IMR-90 (cell line): ENCODE data around the gene FNIP2. TPM values are rescaled to one million over a fixed set of nuclear protein-coding genes. Genes with fewer than 3 reads are reported as not detected.

Experiments used
- ATAC-seq: fragments of 200-7000 bp; cut with Tn5 transposase; 2 replicates; pipeline ENCODE4 v1.9.1; 2020; ENCODE audit warnings: low read depth, mild to moderate bottlenecking, moderate library complexity
- BruUV-seq: library from RNA; stranded (reverse); fragments of 400-500 nt; replicated peaks from 2 replicates; lab custom pipeline; 2021; lab: Mats Ljungman, UMichigan
- CTCF ChIA-PET: fragments of 300-600 bp; formaldehyde crosslinking; extraction: SDS; loops from one replicate; lab custom pipeline; 2021; ENCODE audit warnings: antibody characterized with exemption; lab: Yijun Ruan, JAX
- POLR2A ChIA-PET: fragments of 300-600 bp; sonication (Branson Sonifier 250); formaldehyde crosslinking; loops from one replicate; lab custom pipeline; 2022; ENCODE audit warnings: antibody characterized with exemption; ENCODE audit not compliant: unreplicated experiment; lab: Charles Lee
- DNase-seq: peaks from one replicate; pipeline ENCODE4 v3.0.0; 2013
- H2AFZ ChIP-seq: replicated peaks from 2 replicates; pipeline ENCODE3; 2013; ENCODE audit warnings: low read length, mild to moderate bottlenecking; ENCODE audit not compliant: poor library complexity
- H2AK5ac ChIP-seq: 2 replicates; pipeline ENCODE4 v1.6.1; 2013; ENCODE audit warnings: low read depth, low read length, inconsistent platforms
- H2AK9ac ChIP-seq: replicated peaks from 2 replicates; pipeline ENCODE3; 2013; ENCODE audit warnings: mild to moderate bottlenecking, low read depth, low read length, moderate library complexity; ENCODE audit not compliant: poor library complexity
- H2BK120ac ChIP-seq: 2 replicates; pipeline ENCODE4 v1.6.1; 2013; ENCODE audit warnings: low read depth, low read length, inconsistent platforms
- H2BK15ac ChIP-seq: 3 replicates; pipeline ENCODE4 v1.6.1; 2013; ENCODE audit warnings: low read depth, low read length, inconsistent platforms
- H2BK20ac ChIP-seq: 2 replicates; pipeline ENCODE4 v1.6.1; 2013; ENCODE audit warnings: low read depth, mild to moderate bottlenecking, inconsistent platforms, low read length, moderate library complexity
- H2BK5ac ChIP-seq: 2 replicates; pipeline ENCODE4 v1.6.1; 2013; ENCODE audit warnings: mild to moderate bottlenecking, low read depth, low read length, inconsistent platforms; ENCODE audit not compliant: poor library complexity, severe bottlenecking
- H3K14ac ChIP-seq: replicated peaks from 2 replicates; pipeline ENCODE4 v1.6.1; 2013; ENCODE audit warnings: low read depth, low read length, inconsistent platforms
- H3K18ac ChIP-seq: 2 replicates; pipeline ENCODE4 v1.6.1; 2013; ENCODE audit warnings: low read depth, low read length, control low read depth
- H3K23ac ChIP-seq: 2 replicates; pipeline ENCODE4 v1.6.1; 2013; ENCODE audit warnings: low read depth, low read length, inconsistent platforms
- H3K27ac ChIP-seq: 2 replicates; pipeline ENCODE4 v1.5.1; 2013; ENCODE audit warnings: mild to moderate bottlenecking, control low read depth, low read length; ENCODE audit not compliant: insufficient read depth
- H3K27me3 ChIP-seq: 2 replicates; pipeline ENCODE4 v1.6.1; 2013; ENCODE audit warnings: low read length; ENCODE audit not compliant: control insufficient read depth, insufficient read depth
- H3K36me3 ChIP-seq: 2 replicates; pipeline ENCODE4 v1.6.1; 2013; ENCODE audit warnings: low read length, mixed read lengths; ENCODE audit not compliant: control insufficient read depth, insufficient read depth
- H3K4ac ChIP-seq: 2 replicates; pipeline ENCODE4 v1.6.1; 2013; ENCODE audit warnings: low read depth, low read length, inconsistent platforms
- H3K4me1 ChIP-seq: 2 replicates; pipeline ENCODE4 v1.6.1; 2013; ENCODE audit warnings: low read length, mixed read lengths; ENCODE audit not compliant: control insufficient read depth, insufficient read depth
- H3K4me2 ChIP-seq: 2 replicates; pipeline ENCODE4 v1.6.1; 2013; ENCODE audit warnings: low read depth, mild to moderate bottlenecking, control low read depth, low read length, moderate library complexity
- H3K4me3 ChIP-seq: 2 replicates; pipeline ENCODE4 v1.5.1; 2013; ENCODE audit warnings: low read depth, mild to moderate bottlenecking, control low read depth, low read length, moderate library complexity; ENCODE audit not compliant: insufficient read depth
- H3K56ac ChIP-seq: 2 replicates; pipeline ENCODE4 v1.6.1; 2013; ENCODE audit warnings: low read length, inconsistent platforms; ENCODE audit not compliant: insufficient read depth; ENCODE audit errors: extremely low read depth
- H3K79me1 ChIP-seq, 2 experiments: 2 replicates each; pipeline ENCODE4 v1.6.1; 2013; ENCODE audit warnings: low read length in 2 of 2, inconsistent platforms in 1 of 2, low read depth in 1 of 2
- H3K9ac ChIP-seq: 2 replicates; pipeline ENCODE4 v1.6.1; 2013; ENCODE audit warnings: low read depth, low read length, control low read depth
- H3K9me1 ChIP-seq: 2 replicates; pipeline ENCODE4 v1.6.1; 2013; ENCODE audit warnings: low read length, inconsistent platforms; ENCODE audit not compliant: insufficient read depth
- H3K9me3 ChIP-seq: 2 replicates; pipeline ENCODE4 v1.6.1; 2013; ENCODE audit warnings: low read length; ENCODE audit not compliant: control insufficient read depth, insufficient read depth
- H4K20me1 ChIP-seq: 2 replicates; pipeline ENCODE4 v1.6.1; 2013; ENCODE audit warnings: low read length, inconsistent platforms; ENCODE audit not compliant: insufficient read depth
- H4K5ac ChIP-seq: 2 replicates; pipeline ENCODE4 v1.6.1; 2013; ENCODE audit warnings: mild to moderate bottlenecking, low read depth, low read length, control low read depth
- H4K8ac ChIP-seq, 2 experiments: 2 replicates each; pipeline ENCODE4 v1.6.1; 2013; ENCODE audit warnings: low read depth in 2 of 2, low read length in 2 of 2, control low read depth in 1 of 2, inconsistent platforms in 1 of 2
- H4K91ac ChIP-seq: 2 replicates; pipeline ENCODE4 v1.6.1; 2013; ENCODE audit warnings: low read depth, low read length, inconsistent platforms; ENCODE audit not compliant: insufficient read depth
- BHLHE40 ChIP-seq: fragments of 150-350 bp; IDR thresholded peaks from 2 replicates; pipeline ENCODE4 v1.6.1; 2016; ENCODE audit warnings: mild to moderate bottlenecking, low read depth, low read length
- CEBPB ChIP-seq: IDR thresholded peaks from 2 replicates; pipeline ENCODE4 v1.6.1; 2012; ENCODE audit warnings: low read depth, low read length, improper control_type of control experiment
- CHD1 ChIP-seq: IDR thresholded peaks from 2 replicates; pipeline ENCODE4 v1.6.1; 2012; ENCODE audit warnings: low read depth, low read length, improper control_type of control experiment
- ELK1 ChIP-seq: fragments of 150-350 bp; IDR thresholded peaks from 2 replicates; pipeline ENCODE4 v1.6.1; 2016; ENCODE audit warnings: low read depth, mild to moderate bottlenecking, low read length, moderate library complexity, borderline replicate concordance
- FOS ChIP-seq: fragments of 150-350 bp; IDR thresholded peaks from 2 replicates; pipeline ENCODE4 v1.6.1; 2016; ENCODE audit warnings: low read depth, low read length
- MAFK ChIP-seq: IDR thresholded peaks from 2 replicates; pipeline ENCODE4 v1.6.1; 2012; ENCODE audit warnings: low read depth, low read length, improper control_type of control experiment
- MAZ ChIP-seq: IDR thresholded peaks from 2 replicates; pipeline ENCODE4 v1.6.1; 2012; ENCODE audit warnings: low read depth, mild to moderate bottlenecking, low read length, improper control_type of control experiment, moderate library complexity, borderline replicate concordance
- MXI1 ChIP-seq: IDR thresholded peaks from 2 replicates; pipeline ENCODE4 v1.6.1; 2012; ENCODE audit warnings: low read depth, mild to moderate bottlenecking, low read length, moderate library complexity, borderline replicate concordance
- NFE2L2 ChIP-seq: fragments of 150-350 bp; IDR thresholded peaks from 2 replicates; pipeline ENCODE4 v1.6.1; 2016; ENCODE audit warnings: low read depth, mild to moderate bottlenecking, low read length
- POLR2A ChIP-seq: IDR thresholded peaks from 2 replicates; pipeline ENCODE4 v1.6.1; 2012; ENCODE audit warnings: mild to moderate bottlenecking, low read depth, low read length
- RAD21 ChIP-seq: IDR thresholded peaks from 2 replicates; pipeline ENCODE4 v1.6.1; 2012; ENCODE audit warnings: low read length, improper control_type of control experiment
- RCOR1 ChIP-seq: IDR thresholded peaks from 2 replicates; pipeline ENCODE4 v1.6.1; 2012; ENCODE audit warnings: mild to moderate bottlenecking, low read length, improper control_type of control experiment; ENCODE audit not compliant: insufficient replicate concordance
- RFX5 ChIP-seq: IDR thresholded peaks from 2 replicates; pipeline ENCODE4 v1.8.0; 2012; ENCODE audit warnings: low read depth, mild to moderate bottlenecking, low read length, moderate library complexity
- SMC3 ChIP-seq: fragments of 150-350 bp; IDR thresholded peaks from 2 replicates; pipeline ENCODE4 v1.6.1; 2016; ENCODE audit warnings: low read depth, mild to moderate bottlenecking, antibody characterized with exemption, low read length, moderate library complexity
- USF2 ChIP-seq: fragments of 150-350 bp; IDR thresholded peaks from 2 replicates; pipeline ENCODE4 v1.6.1; 2017; ENCODE audit warnings: mild to moderate bottlenecking, antibody characterized with exemption, low read length, low read depth
- WGBS, 2 experiments: methylation state at CpG; one replicate each; pipeline versions ENCODE4 v1.1.5 to v1.1.7; 2013; ENCODE audit warnings: missing lambda C conversion rate in 2 of 2; ENCODE audit not compliant: insufficient read length in 1 of 2; ENCODE audit errors: extremely low coverage in 2 of 2; 5-methylcytosine and 5-hydroxymethylcytosine counted together
- dilution Hi-C: fragments of 300-500 bp; cut with HindIII; formaldehyde crosslinking; loops from one replicate; pipeline ENCODE4 v1.14.3; 2018; ENCODE audit warnings: low sequenced_read_pairs; ENCODE audit not compliant: unreplicated experiment
- in situ Hi-C: fragments of 300-500 bp; cut with MboI; formaldehyde crosslinking; loops from 3 replicates; pipeline ENCODE4 v1.14.3; 2019; ENCODE audit warnings: low sequenced_read_pairs, inconsistent platforms, mixed read lengths
- intact Hi-C: fragments of 100-400 bp; cut with micrococcal nuclease; formaldehyde crosslinking; loops from 2 replicates; pipeline ENCODE4 v1.10.0; 2022
- polyA plus RNA-seq, 3 experiments: library from polyadenylated mRNA; depleted of rRNA; stranded (reverse); fragments of >200 nt; gene quantifications; 2 replicates each; pipeline ENCODE4 v1.2.3, GENCODE V29; 2012; ENCODE audit warnings: low replicate concordance in 1 of 3
- total RNA-seq: library from RNA; depleted of rRNA; stranded (reverse); fragments of >200 nt; gene quantifications from 2 replicates; pipeline ENCODE4 v1.2.3, GENCODE V29; 2012
- TF ChIP-seq, protein P1 (sequence below): conservative IDR thresholded peaks from 2 replicates; pipeline ENCODE4 v1.5.1; 2012; ENCODE audit warnings: mild to moderate bottlenecking, low read depth, low read length, improper control_type of control experiment

The FNIP2 gene
- total and polyA plus RNA-seq, 2 of the 4 experiments (the other 2 are of a cell fraction) = 4.7 to 24.6 TPM

- dilution Hi-C loops = no loop called here
- Histone ChIP-seq H3K9me3 (no peaks in the 10 kb centered on the region), H3K27me3 (no peaks in the 10 kb centered on the region), H2AK9ac (no peak overlapping the region), H2AK5ac (no peak overlapping the region), H2BK20ac (no peak overlapping the region), H3K9me1 (0 out of 2 replicates have a peak, but pooled peaks cover 2% of the 10 kb centered on the region), H2AFZ (no peak overlapping the region), H3K14ac (no peak overlapping the region), H3K27ac (no peak overlapping the region), H3K23ac (no peak overlapping the region), H3K56ac (no peak overlapping the region), H2BK15ac (no peak overlapping the region), H3K4me2 (no peak overlapping the region), H2BK5ac (no peak overlapping the region), H3K9ac (no peak overlapping the region), H4K8ac (no peak overlapping the region), H2BK120ac (no peak overlapping the region), H4K91ac (no peak overlapping the region), H3K4me1 (peaks cover 2% of the 10 kb centered on the region; the same call in 1 of the 2 replicates), H3K18ac (no peak overlapping the region), H3K4me3 (no peak overlapping the region), H4K20me1 (no peaks in the 10 kb centered on the region), H3K36me3 (peaks cover 9% of the 10 kb centered on the region), H3K79me1 (peaks cover 0 to 3% of the 10 kb centered on the region in 2 experiments; a peak in 2 of 4 replicates), H4K5ac (no peak overlapping the region), H3K4ac (no peak overlapping the region)
- in situ Hi-C loops = loop anchor here (25.0 kb wide), 1 partner anchor 579 kb away; no protein-coding TSS in a partner anchor
- BruUV-seq = no TSS peak
- DNase-seq = no peak
- ChIA-PET CTCF (interaction anchor here (0.6 kb wide), 1 partner anchor 584 kb away, joined by 5 read pairs; no protein-coding TSS in a partner anchor), POLR2A (no interaction called here)
- no peak for ATAC-seq
- intact Hi-C loops = no loop called here
- TF ChIP-seq CHD1 (no peak), NFE2L2 (no peak), RFX5 (no peak), RCOR1 (no peak), BHLHE40 (no peak), FOS (no peak), POLR2A (no peak), RAD21 (no peak), USF2 (no peak), ELK1 (no peak), SMC3 (no peak), MAZ (no peak), MAFK (no peak), CEBPB (no peak), MXI1 (no peak)
- TF ChIP-seq, protein P1, sequence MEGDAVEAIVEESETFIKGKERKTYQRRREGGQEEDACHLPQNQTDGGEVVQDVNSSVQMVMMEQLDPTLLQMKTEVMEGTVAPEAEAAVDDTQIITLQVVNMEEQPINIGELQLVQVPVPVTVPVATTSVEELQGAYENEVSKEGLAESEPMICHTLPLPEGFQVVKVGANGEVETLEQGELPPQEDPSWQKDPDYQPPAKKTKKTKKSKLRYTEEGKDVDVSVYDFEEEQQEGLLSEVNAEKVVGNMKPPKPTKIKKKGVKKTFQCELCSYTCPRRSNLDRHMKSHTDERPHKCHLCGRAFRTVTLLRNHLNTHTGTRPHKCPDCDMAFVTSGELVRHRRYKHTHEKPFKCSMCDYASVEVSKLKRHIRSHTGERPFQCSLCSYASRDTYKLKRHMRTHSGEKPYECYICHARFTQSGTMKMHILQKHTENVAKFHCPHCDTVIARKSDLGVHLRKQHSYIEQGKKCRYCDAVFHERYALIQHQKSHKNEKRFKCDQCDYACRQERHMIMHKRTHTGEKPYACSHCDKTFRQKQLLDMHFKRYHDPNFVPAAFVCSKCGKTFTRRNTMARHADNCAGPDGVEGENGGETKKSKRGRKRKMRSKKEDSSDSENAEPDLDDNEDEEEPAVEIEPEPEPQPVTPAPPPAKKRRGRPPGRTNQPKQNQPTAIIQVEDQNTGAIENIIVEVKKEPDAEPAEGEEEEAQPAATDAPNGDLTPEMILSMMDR = no peak
- no CpG with 5 or more reads among the region's 3 CpGs for WGBS, 2 experiments
These were observed 72.7 kb downstream of the FNIP2 start for GRCh38 chr4:158841540-158841939.
